Rectal smooth muscle tissue (tissue), 1 donor: ENCODE results near the gene ZNF691.

Experiments used
- H3K27ac ChIP-seq: one replicate; pipeline ENCODE4 v1.7.0; 2013; ENCODE audit warnings: low read depth, low read length, inconsistent platforms
- H3K27me3 ChIP-seq: one replicate; pipeline ENCODE4 v1.7.0; 2013; ENCODE audit warnings: low read length; ENCODE audit not compliant: control insufficient read depth, insufficient read depth
- H3K36me3 ChIP-seq: one replicate; pipeline ENCODE4 v1.7.0; 2013; ENCODE audit warnings: low read length; ENCODE audit not compliant: control insufficient read depth, insufficient read depth
- H3K4me1 ChIP-seq: one replicate; pipeline ENCODE4 v1.7.0; 2013; ENCODE audit warnings: low read length; ENCODE audit not compliant: control insufficient read depth, insufficient read depth
- H3K4me3 ChIP-seq: one replicate; pipeline ENCODE4 v1.7.0; 2013; ENCODE audit warnings: low read length
- H3K9ac ChIP-seq: one replicate; pipeline ENCODE4 v1.7.0; 2013; ENCODE audit warnings: low read length

The ZNF691 gene

DNA sequence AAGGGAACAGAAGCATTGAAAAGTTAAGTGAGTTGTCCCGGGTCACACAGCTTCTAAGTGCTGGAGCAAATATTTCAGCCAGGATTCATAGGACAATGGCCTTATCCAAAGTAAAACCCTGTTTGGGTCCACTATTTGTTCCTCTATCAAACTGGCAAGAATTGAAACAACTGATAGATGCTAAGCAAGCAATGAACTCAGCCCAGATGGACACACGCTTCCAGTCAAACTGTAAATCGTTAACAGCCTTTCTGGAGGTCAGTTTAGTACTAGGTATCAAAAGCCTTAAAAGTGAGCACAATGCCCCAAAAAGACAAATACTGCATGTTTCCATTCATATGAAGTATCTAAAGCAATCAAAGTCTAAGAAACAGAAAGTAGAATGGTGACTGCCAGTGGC, 28.4 kb upstream of the ZNF691 start:
- Histone ChIP-seq H3K4me3 (peak overlapping the region; percentile 60), H3K9ac (no peak overlapping the region), H3K36me3 (peaks cover 2% of the 10 kb centered on the region), H3K27me3 (no peaks in the 10 kb centered on the region), H3K27ac (no peak overlapping the region), H3K4me1 (peaks cover 5% of the 10 kb centered on the region)

DNA sequence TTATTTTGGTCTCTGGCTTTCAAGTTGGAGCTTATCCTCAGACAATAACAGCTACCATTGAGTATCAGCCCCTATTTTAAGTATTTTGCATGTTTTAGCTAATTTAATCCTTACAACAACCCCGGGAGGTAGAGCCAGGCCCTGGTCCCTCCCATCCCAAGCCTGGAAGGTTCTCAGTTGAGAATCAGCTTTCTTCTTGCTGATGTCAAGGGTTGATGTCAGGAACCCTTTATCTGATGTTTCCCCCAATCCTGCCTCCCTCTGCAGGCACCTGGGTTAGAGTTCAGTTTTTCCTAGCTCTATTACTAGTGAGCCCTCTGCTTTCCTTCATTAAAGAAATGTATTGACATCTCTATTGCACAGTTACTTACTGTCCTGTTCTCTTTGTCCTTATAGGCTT, 25.6 kb upstream of the ZNF691 start:
- Histone ChIP-seq H3K27ac (no peak overlapping the region), H3K4me3 (no peak overlapping the region), H3K27me3 (no peaks in the 10 kb centered on the region), H3K9ac (no peak overlapping the region), H3K4me1 (peaks cover 5% of the 10 kb centered on the region), H3K36me3 (no peaks in the 10 kb centered on the region)

DNA sequence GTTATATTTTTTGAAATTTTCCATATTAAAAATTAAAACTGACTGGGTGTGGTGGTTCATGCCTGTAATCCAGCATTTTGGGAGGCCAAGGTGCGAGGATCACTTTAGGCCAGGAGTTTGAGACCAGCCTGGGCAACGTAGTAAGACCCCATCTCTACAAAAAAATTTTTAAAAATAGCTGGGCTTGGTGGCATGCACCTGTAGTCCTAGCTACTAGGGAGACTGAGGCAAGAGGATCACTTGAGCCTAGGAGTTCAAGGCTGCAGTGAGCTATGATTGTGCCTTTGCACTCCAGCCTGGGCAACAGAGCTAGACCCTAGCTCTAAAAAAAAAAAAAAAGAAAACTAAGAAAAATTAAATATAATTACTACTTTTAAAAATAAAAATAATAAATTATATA, 24.7 kb upstream of the ZNF691 start:
- peaks cover 5% of the 10 kb centered on the region for H3K4me1 ChIP-seq

DNA sequence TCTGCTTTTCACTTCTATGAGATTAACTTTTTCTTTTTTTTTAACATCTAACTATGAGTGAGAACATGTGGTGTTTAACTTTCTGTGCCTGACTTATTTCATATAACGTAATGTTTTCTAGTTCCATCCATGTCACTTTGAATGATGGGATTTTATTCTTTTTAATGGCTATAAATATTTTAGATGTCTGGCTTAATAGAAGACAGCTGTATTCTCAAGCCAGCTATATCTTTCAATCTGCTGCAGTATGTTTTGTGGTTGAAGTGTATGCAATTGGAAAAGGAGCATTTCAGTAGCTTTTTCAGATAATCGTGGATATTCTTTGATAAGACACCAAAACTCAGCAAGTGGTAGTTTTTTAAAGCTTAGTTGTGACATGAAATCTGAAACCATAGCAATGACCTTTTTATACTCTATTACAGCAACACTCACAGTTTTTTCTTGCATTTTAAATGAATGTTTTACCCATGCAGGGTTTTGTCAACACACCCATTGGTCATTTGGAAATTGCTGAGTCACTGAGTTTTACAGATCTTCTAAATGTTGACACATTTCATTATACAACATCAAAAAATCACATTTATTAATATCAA, 23.5 kb upstream of the ZNF691 start:
- Histone ChIP-seq H3K27ac (no peak overlapping the region), H3K4me3 (no peak overlapping the region), H3K4me1 (peaks cover under 1% of the 10 kb centered on the region), H3K27me3 (no peaks in the 10 kb centered on the region), H3K36me3 (no peaks in the 10 kb centered on the region), H3K9ac (no peak overlapping the region)

More for the DNA sequence above, 24.7 kb upstream of the ZNF691 start:
- H3K9ac ChIP-seq = no peak overlapping the region
- H3K4me3 ChIP-seq = no peak overlapping the region
- no peaks in the 10 kb centered on the region for H3K27me3 ChIP-seq
- no peak overlapping the region for H3K27ac ChIP-seq
- no peaks in the 10 kb centered on the region for H3K36me3 ChIP-seq

DNA sequence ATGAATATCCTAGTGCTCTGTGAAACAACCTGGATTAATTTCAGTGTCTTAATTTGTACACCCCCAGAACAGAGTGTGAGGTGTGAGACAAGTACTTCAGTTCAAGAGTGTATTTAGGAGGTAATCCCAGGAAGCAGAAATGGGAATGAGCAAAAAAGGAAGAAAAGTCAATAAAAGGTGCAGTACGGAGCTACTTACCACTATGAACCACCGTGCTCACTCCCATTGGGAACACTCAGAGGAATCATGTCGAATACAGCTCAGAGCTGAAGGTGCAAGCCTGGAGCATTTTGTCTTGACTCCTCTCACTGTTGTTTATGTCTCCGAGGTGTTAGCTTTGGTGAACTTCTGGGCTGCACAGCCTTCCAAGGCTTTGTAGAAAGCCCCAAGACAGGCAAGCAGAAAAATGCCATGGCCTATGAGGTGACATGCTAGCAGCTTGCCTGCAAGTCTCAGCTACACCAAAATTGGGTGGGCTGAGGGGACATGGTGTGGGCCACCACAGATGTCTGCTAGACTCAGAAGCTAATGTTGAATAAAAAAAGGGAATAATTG, 21.9 kb upstream of the ZNF691 start:
- no peaks in the 10 kb centered on the region for H3K27me3 ChIP-seq
- H3K27ac ChIP-seq = no peak overlapping the region
- no peak overlapping the region for H3K4me3 ChIP-seq
- no peak overlapping the region for H3K9ac ChIP-seq
- no peaks in the 10 kb centered on the region for H3K4me1 ChIP-seq
- no peaks in the 10 kb centered on the region for H3K36me3 ChIP-seq

DNA sequence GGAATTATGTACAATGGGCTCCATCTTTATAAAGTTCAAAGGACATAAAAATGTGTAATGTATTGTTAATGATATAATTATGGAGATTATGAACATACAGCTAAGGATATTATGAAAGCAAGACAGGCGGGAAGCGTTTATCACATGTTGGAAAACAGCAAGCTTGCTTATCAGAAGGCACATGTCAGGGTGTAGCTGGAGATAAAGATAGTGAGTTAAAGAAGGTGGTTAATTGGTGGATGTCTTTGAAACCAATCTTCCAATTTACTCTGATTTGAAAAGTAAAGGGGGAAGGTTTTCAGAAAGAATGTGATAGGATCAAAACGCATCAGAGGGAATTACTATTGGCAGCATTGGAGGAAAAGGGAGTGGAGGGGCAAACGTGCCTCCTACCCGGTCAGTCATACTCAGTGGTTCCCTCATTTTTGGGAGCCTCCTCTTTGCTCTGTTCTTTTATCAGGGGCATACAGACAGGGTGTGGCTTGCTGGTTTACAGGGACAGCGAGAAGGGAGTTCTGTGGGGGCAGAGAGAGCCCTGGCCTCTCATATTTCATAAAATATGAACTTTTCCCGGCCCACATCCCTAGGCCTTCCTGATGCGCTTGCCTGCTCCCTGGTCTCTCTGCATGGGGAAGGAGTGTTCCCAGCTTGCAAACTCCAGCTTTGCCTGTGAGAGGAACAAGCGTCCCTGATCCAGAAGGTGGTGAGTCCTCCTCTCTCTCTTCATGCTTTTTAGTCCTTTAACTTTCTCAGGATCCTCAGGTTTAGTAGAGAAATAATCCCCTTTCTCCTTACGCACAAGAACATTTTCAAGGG, 21.2 kb upstream of the ZNF691 start:
- H3K4me1 ChIP-seq = no peaks in the 10 kb centered on the region
- H3K36me3 ChIP-seq = no peaks in the 10 kb centered on the region
- H3K4me3 ChIP-seq = no peak overlapping the region
- H3K27ac ChIP-seq = no peak overlapping the region
- no peaks in the 10 kb centered on the region for H3K27me3 ChIP-seq
- no peak overlapping the region for H3K9ac ChIP-seq

DNA sequence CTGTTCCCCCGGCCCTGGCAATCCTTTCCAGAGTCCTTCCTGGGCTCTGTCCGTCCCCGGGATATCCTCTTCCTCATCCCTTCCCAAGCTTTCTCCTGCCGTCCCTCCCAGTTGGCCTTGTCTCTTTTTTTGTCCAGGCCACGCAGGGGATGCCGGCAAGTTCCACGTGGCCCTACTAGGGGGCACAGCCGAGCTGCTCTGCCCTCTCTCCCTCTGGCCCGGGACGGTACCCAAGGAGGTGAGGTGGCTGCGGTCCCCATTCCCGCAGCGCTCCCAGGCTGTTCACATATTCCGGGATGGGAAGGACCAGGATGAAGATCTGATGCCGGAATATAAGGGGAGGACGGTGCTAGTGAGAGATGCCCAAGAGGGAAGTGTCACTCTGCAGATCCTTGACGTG, 15.8 kb upstream of the ZNF691 start:
- Histone ChIP-seq H3K27me3 (no peaks in the 10 kb centered on the region), H3K36me3 (no peaks in the 10 kb centered on the region), H3K4me3 (no peak overlapping the region), H3K9ac (no peak overlapping the region), H3K4me1 (no peaks in the 10 kb centered on the region), H3K27ac (no peak overlapping the region)

DNA sequence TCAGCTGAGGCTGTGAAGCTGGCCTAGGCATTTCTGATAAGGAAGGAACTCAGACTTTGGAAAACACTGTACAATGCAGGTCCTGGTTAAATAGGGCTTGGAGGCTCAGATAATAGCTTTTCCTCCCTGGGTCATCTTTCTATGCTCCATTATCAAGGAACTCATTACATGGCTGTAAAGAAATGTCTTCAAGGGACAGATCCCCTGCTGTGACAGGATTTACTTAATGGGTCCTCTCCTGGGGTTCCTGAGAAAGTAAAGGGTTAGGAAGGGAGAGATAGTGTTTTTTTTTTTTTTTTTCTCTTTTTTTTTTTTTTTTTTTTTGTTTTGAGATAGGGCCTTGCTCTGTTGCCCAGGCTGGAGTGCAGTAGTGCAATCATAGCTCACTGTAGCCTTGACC, 15.1 kb upstream of the ZNF691 start:
- Histone ChIP-seq H3K9ac (no peak overlapping the region), H3K4me3 (no peak overlapping the region), H3K27me3 (no peaks in the 10 kb centered on the region), H3K27ac (no peak overlapping the region), H3K4me1 (no peaks in the 10 kb centered on the region), H3K36me3 (no peaks in the 10 kb centered on the region)

DNA sequence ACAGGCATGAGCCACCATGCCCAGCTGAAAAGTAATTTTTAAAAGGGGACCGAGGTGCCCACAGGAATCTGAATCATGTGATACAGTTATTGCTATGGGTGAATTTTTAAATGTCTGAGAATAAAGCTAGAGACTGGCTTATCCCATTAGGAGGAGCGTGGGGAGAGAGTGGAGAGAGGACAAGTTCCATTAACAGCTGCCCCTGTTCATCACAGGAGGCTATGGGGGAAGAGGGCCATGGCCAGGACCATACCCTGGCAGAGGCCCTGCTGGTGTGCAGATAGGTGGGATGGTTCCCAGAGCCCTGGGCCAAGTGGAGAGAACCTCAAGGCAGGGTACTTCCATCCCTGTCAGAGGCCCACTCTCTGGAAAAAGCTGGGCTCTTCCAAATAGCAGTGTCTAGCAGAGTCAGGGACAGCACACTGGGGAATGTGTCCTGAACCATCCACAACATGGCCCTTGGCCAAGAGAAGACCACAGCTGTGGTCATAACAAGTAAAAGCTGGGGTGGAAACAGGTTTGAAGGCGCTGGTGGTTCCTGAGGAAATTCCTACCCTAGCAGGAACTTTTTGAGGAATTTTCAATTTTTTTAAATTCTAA, 13.7 kb upstream of the ZNF691 start:
- Histone ChIP-seq H3K9ac (no peak overlapping the region), H3K27me3 (no peaks in the 10 kb centered on the region), H3K27ac (no peak overlapping the region), H3K36me3 (no peaks in the 10 kb centered on the region), H3K4me1 (no peaks in the 10 kb centered on the region), H3K4me3 (no peak overlapping the region)

DNA sequence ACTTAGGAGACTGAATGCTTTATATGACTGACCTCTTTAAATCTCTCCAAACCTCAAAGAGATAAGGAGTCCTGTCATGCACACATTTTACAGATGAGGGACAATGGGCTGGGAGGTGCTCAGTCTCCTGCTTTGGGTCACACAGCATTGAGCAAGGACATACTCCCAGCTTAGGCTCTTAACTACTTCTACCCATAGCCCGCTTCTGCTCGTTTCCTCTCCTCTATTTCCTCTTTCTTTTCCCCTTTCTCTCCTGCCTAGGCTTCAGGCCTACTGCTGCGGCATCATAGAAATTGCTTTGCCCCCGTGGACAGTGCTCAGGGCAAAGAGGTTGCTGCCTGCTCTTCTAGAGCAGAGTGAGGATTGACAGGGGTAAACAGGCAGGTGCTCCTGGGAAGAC, 12.4 kb upstream of the ZNF691 start:
- H3K4me3 ChIP-seq = no peak overlapping the region
- H3K27ac ChIP-seq = no peak overlapping the region
- H3K36me3 ChIP-seq = no peaks in the 10 kb centered on the region
- H3K9ac ChIP-seq = no peak overlapping the region
- H3K27me3 ChIP-seq = no peaks in the 10 kb centered on the region
- H3K4me1 ChIP-seq = no peaks in the 10 kb centered on the region

DNA sequence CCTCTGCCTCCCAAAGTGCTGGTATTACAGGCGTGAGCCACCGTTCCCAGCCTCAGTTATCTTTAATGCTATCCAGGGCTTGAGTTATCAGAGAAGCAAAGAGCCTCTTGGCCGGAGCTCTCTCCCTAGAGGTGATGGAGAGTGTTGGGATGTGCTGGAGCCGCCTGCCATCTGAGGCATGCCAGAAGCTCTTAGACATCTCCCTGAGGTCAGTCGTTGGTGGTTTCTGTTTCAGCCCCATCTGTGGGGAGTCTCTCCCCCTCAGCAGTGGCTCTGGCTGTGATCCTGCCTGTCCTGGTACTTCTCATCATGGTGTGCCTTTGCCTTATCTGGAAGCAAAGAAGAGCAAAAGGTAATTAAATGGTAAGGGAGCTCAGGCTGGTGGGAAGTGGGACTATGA, 11.6 kb upstream of the ZNF691 start:
- Histone ChIP-seq H3K36me3 (no peaks in the 10 kb centered on the region), H3K4me3 (no peak overlapping the region), H3K27me3 (no peaks in the 10 kb centered on the region), H3K9ac (no peak overlapping the region), H3K27ac (no peak overlapping the region), H3K4me1 (no peaks in the 10 kb centered on the region)

DNA sequence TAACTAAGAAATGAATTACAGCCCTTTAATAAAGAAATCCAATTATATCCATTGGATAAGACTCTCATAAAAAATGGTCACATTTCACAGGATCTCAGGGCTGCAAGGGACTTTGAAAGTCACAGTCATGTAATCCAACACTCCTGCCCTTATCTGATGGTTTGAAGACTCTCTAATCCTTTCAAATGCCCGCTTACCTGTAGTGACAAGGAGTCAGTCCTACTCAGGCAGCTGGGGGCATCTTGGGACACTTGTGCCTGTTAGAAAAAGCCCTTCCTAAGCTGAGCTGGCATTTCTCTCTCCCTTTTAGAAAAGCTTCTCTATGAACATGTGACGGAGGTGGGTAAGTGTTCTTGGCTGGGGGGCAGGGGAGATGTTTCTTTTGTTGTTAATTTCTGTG, 11.0 kb upstream of the ZNF691 start:
- Histone ChIP-seq H3K4me1 (no peaks in the 10 kb centered on the region), H3K27ac (no peak overlapping the region), H3K27me3 (no peaks in the 10 kb centered on the region), H3K36me3 (no peaks in the 10 kb centered on the region), H3K4me3 (no peak overlapping the region), H3K9ac (no peak overlapping the region)
